ENCODE results near the gene DOCK2. TPM values are rescaled to one million over a fixed set of nuclear protein-coding genes. Genes with fewer than 3 reads are reported as not detected.

The DOCK2 gene
- polyA plus RNA-seq, 3 donors, result 57.5 to 178 (median 115) TPM

- H3K9ac ChIP-seq (ENCODE audit: insufficient read depth, low read length, poor library complexity, severe bottlenecking), result no peak overlapping the region
- H3K27ac ChIP-seq (ENCODE audit: low read depth in 1 of 2, low read length in 2 of 2), result no peak overlapping the region
- H3K79me2 ChIP-seq (ENCODE audit: insufficient read depth, low read length), result no peaks in the 10 kb centered on the region
- Mint-ChIP-seq H3K27me3 (ENCODE audit: low read depth in 3 of 3) (no peaks in the 10 kb centered on the region), H3K4me3 (no peak overlapping the region), H3K9me3 (no peaks in the 10 kb centered on the region), H3K36me3 (peaks cover 87 to 95% of the 10 kb centered on the region in 2 donors), H3K27ac (no peak overlapping the region), H3K4me1 (no peaks in the 10 kb centered on the region)
- H3K27me3 ChIP-seq (ENCODE audit: control insufficient read depth in 2 of 2, insufficient read depth in 2 of 2, low read length in 2 of 2), result no peaks in the 10 kb centered on the region
- no peak overlapping the region for H2AFZ ChIP-seq (ENCODE audit: insufficient read depth, low read depth, low read length, poor library complexity, severe bottlenecking)
- no peak for TF ChIP-seq CTCF (IDR thresholded peaks at IDR 0.05)
- H3K36me3 ChIP-seq (replicated peaks in 1 of 2; ENCODE audit: control insufficient read depth in 1 of 2, insufficient read depth in 2 of 2, low read length in 2 of 2), result peaks cover 94 to 99% of the 10 kb centered on the region in 2 donors
- no peaks in the 10 kb centered on the region for H3K4me1 ChIP-seq (ENCODE audit: control insufficient read depth in 1 of 2, insufficient read depth in 2 of 2, low read length in 2 of 2)
- no peak for DNase-seq
- no peaks in the 10 kb centered on the region for H3K9me3 ChIP-seq (replicated peaks in 1 of 2; ENCODE audit: control insufficient read depth in 1 of 2, insufficient read depth in 1 of 2, low read length in 2 of 2)
- intact Hi-C loops (cut with micrococcal nuclease), result no loop called here
- no peak overlapping the region for H3K4me3 ChIP-seq (replicated peaks in 1 of 3; ENCODE audit: low read depth in 2 of 3, low read length in 3 of 3)
- peaks cover 67% of the 10 kb centered on the region for H4K20me1 ChIP-seq (ENCODE audit: insufficient read depth, low read length)
- H3K4me2 ChIP-seq (replicated peaks; ENCODE audit: extremely low read depth, low read length, poor library complexity, severe bottlenecking), result no peak overlapping the region
- no CpG with 5 or more reads among the region's 4 CpGs for WGBS (ENCODE audit: insufficient coverage)
Measured at GRCh38 chr5:169988206-169988605, 351.1 kb downstream of the DOCK2 start.

- Mint-ChIP-seq H3K27ac (no peak overlapping the region), H3K36me3 (peaks cover 87 to 95% of the 10 kb centered on the region in 2 donors), H3K9me3 (no peaks in the 10 kb centered on the region), H3K4me3 (no peak overlapping the region), H3K4me1 (no peaks in the 10 kb centered on the region), H3K27me3 (ENCODE audit: low read depth in 3 of 3) (no peaks in the 10 kb centered on the region)
- no peaks in the 10 kb centered on the region for H3K27me3 ChIP-seq (ENCODE audit: control insufficient read depth in 2 of 2, insufficient read depth in 2 of 2, low read length in 2 of 2)
- H3K4me3 ChIP-seq (replicated peaks in 1 of 3; ENCODE audit: low read depth in 2 of 3, low read length in 3 of 3), result no peak overlapping the region
- H3K79me2 ChIP-seq (ENCODE audit: insufficient read depth, low read length), result no peaks in the 10 kb centered on the region
- H3K4me2 ChIP-seq (replicated peaks; ENCODE audit: extremely low read depth, low read length, poor library complexity, severe bottlenecking), result no peak overlapping the region
- no CpG with 5 or more reads among the region's 1 CpG for WGBS (ENCODE audit: insufficient coverage)
- no peak overlapping the region for H2AFZ ChIP-seq (ENCODE audit: insufficient read depth, low read depth, low read length, poor library complexity, severe bottlenecking)
- peaks cover 70% of the 10 kb centered on the region for H4K20me1 ChIP-seq (ENCODE audit: insufficient read depth, low read length)
- H3K4me1 ChIP-seq (ENCODE audit: control insufficient read depth in 1 of 2, insufficient read depth in 2 of 2, low read length in 2 of 2), result no peaks in the 10 kb centered on the region
- H3K27ac ChIP-seq (ENCODE audit: low read depth in 1 of 2, low read length in 2 of 2), result peak overlapping the region in 1 of 2 donors; percentile 2
- DNase-seq, result no peak
- H3K9ac ChIP-seq (ENCODE audit: insufficient read depth, low read length, poor library complexity, severe bottlenecking), result no peak overlapping the region
- H3K36me3 ChIP-seq (replicated peaks in 1 of 2; ENCODE audit: control insufficient read depth in 1 of 2, insufficient read depth in 2 of 2, low read length in 2 of 2), result peaks cover 94 to 99% of the 10 kb centered on the region in 2 donors
- intact Hi-C loops (cut with micrococcal nuclease), result no loop called here
- H3K9me3 ChIP-seq (replicated peaks in 1 of 2; ENCODE audit: control insufficient read depth in 1 of 2, insufficient read depth in 1 of 2, low read length in 2 of 2), result no peaks in the 10 kb centered on the region
- TF ChIP-seq CTCF (IDR thresholded peaks at IDR 0.05), result no peak
Measured at GRCh38 chr5:169988947-169989346, 351.9 kb downstream of the DOCK2 start.

All from CD14-positive monocyte (primary cell).